Upper lobe of left lung (tissue), 6 donors: ENCODE measurements around the gene BABAM2. TPM values are rescaled to one million over a fixed set of nuclear protein-coding genes. Genes with fewer than 3 reads are reported as not detected.

ENCODE experiments used
- ATAC-seq, 2 donors: fragments of 200-7000 bp; cut with Tn5 transposase; one replicate each; pipeline ENCODE4 v1.9.1; 2022; ENCODE audit warnings: mild to moderate bottlenecking in 2 of 2, moderate library complexity in 2 of 2; ENCODE audit not compliant: low FRiP score in 2 of 2
- DNase-seq, 2 donors: peaks; one replicate each; pipeline ENCODE4 v3.0.0-alpha.2; 2019 to 2020
- H3K27ac ChIP-seq, 4 donors: fragments of 200-600 bp; sonication (generic); one replicate each; pipeline ENCODE4 v1.5.1; 2016 to 2019
- H3K27me3 ChIP-seq, 4 donors: fragments of 200-600 bp; sonication (generic); one replicate each; pipeline ENCODE4 v1.5.1; 2017 to 2019
- H3K36me3 ChIP-seq, 4 donors: fragments of 200-600 bp; sonication (generic); one replicate each; pipeline ENCODE4 v1.5.1; 2016 to 2019
- H3K4me1 ChIP-seq, 4 donors: fragments of 200-600 bp; sonication (generic); one replicate each; pipeline ENCODE4 v1.5.1; 2018 to 2019
- H3K4me3 ChIP-seq, 4 donors: fragments of 200-600 bp; sonication (generic); one replicate each; pipeline ENCODE4 v1.5.1; 2017 to 2019; ENCODE audit warnings: mild to moderate bottlenecking in 2 of 4, moderate library complexity in 1 of 4
- H3K9me3 ChIP-seq, 4 donors: fragments of 200-600 bp; sonication (generic); one replicate each; pipeline ENCODE4 v1.5.1; 2018 to 2019
- EP300 ChIP-seq, 4 donors: sonication (generic); formaldehyde crosslinking; IDR thresholded peaks; one replicate each; pipeline ENCODE4 v1.5.1; 2017; ENCODE audit warnings: antibody characterized with exemption in 4 of 4, control low read depth in 2 of 4
- POLR2A ChIP-seq, 4 donors: fragments of 450-650 bp; IDR thresholded peaks; one replicate each; pipeline ENCODE4 v1.5.1; 2016 to 2017; ENCODE audit warnings: antibody characterized with exemption in 4 of 4, mild to moderate bottlenecking in 2 of 4
- POLR2AphosphoS5 ChIP-seq, 2 donors: sonication (generic); formaldehyde crosslinking; IDR thresholded peaks; one replicate each; pipeline ENCODE4 v1.5.1; 2017; ENCODE audit warnings: antibody characterized with exemption in 2 of 2
- WGBS, 2 donors: methylation state at CpG; one replicate each; pipeline ENCODE4 v1.1.5; 2017 to 2018; 5-methylcytosine and 5-hydroxymethylcytosine counted together
- total RNA-seq, 6 donors: library from RNA; depleted of rRNA in 4 of 6; stranded (reverse); fragments of >200 nt in 4 of 6; gene quantifications; one replicate each; pipeline versions ENCODE4 v1.1.0 to v1.2.1, GENCODE V29; 2016 to 2021
- TF ChIP-seq, protein P1 (sequence below), 6 experiments: fragments of 450-650 bp in 4 of 6; fragments of 200-600 bp in 2 of 6; sonication (generic) in 2 of 6; IDR thresholded peaks; one replicate each; pipeline ENCODE4 v1.5.1; 2016 to 2019; ENCODE audit warnings: antibody characterized with exemption in 6 of 6
- donor health status: DM: no; HTN: no; CAD: no; lungs with moderate emphysema.
- donor health status: DM: no; HTN: yes; CAD: no; lungs with severe emphysema.

The BABAM2 gene
- total RNA-seq, 6 donors from 2014 or later: 23.0 to 44.0 (median 38.2) TPM

DNA sequence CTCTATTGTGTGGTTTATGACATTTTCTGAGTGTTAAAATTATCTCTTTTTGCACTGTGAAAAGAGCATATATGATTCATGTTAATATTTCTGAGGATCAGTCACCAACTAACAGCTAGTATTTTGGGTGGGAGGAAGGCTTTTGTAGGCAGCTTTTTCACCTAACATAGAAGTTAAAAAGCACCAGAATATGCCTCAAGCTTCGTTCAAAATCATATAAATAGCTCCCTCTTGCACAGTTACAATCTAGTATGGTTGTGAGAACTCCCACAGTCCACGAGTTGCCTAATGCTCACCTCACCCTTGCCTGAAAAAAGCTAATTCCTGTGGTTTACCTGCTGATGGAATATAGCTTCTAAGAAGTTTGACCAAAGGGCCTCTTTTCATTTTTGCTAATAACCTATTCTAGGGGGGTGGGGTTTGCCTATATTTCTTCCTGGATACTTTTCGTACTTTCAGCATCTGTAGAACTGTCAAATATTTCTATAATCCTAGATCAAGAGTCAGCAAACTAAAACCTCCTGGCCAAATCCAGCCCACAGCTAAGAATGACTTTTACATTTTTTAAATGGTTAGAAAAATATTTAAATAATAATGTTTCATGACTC lies 335.0 kb downstream of the BABAM2 start:
- TF ChIP-seq, protein P1, sequence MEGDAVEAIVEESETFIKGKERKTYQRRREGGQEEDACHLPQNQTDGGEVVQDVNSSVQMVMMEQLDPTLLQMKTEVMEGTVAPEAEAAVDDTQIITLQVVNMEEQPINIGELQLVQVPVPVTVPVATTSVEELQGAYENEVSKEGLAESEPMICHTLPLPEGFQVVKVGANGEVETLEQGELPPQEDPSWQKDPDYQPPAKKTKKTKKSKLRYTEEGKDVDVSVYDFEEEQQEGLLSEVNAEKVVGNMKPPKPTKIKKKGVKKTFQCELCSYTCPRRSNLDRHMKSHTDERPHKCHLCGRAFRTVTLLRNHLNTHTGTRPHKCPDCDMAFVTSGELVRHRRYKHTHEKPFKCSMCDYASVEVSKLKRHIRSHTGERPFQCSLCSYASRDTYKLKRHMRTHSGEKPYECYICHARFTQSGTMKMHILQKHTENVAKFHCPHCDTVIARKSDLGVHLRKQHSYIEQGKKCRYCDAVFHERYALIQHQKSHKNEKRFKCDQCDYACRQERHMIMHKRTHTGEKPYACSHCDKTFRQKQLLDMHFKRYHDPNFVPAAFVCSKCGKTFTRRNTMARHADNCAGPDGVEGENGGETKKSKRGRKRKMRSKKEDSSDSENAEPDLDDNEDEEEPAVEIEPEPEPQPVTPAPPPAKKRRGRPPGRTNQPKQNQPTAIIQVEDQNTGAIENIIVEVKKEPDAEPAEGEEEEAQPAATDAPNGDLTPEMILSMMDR (IDR thresholded peaks at IDR 0.05): no peak
- TF ChIP-seq EP300 (IDR thresholded peaks at IDR 0.05): no peak
- TF ChIP-seq POLR2AphosphoS5 (IDR thresholded peaks at IDR 0.05): no peak
- TF ChIP-seq POLR2A (IDR thresholded peaks at IDR 0.05): no peak
- Histone ChIP-seq H3K4me1 (peaks cover 0 to 8% (median 3%) of the 10 kb centered on the region in 4 donors), H3K36me3 (no peaks in the 10 kb centered on the region), H3K9me3 (no peaks in the 10 kb centered on the region), H3K27me3 (no peaks in the 10 kb centered on the region), H3K27ac (no peak overlapping the region), H3K4me3 (no peak overlapping the region)
- 61 to 87% methylated on average over 3 of the region's 3 CpGs for WGBS, 2 donors
- ATAC-seq: no peak
- DNase-seq: no peak

DNA sequence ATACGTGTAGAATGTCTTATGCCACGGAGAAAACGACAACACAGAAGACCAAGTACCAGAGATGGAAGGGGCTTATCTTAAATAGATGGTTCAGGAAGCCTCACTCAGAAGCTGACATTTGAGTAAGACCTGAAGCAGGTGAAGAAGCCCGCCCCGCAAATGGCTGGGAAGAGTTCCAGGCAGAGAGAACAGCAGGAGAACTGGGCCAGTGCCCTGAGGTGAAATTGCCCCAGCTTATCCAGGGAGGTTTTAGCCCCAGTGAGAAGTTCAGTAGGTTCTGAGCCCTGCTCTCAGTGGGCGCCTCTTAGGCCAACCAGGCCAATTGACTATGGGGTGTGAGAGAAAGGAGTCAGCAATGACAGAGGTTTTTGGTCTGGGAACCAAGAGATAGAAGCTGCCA lies 336.0 kb downstream of the BABAM2 start:
- no peaks in the 10 kb centered on the region for H3K36me3 ChIP-seq
- ATAC-seq (no peak), DNase-seq (no peak)
- no peaks in the 10 kb centered on the region for H3K9me3 ChIP-seq
- TF ChIP-seq POLR2AphosphoS5 (IDR thresholded peaks at IDR 0.05) (no peak), POLR2A (IDR thresholded peaks at IDR 0.05) (no peak), EP300 (IDR thresholded peaks at IDR 0.05) (no peak)
- TF ChIP-seq, protein P1 (IDR thresholded peaks at IDR 0.05): no peak
- H3K27ac ChIP-seq: no peak overlapping the region
- no peaks in the 10 kb centered on the region for H3K27me3 ChIP-seq
- WGBS, 2 donors: 95 to 98% methylated on average over 6 of the region's 6 CpGs
- no peak overlapping the region for H3K4me3 ChIP-seq
- peaks cover 0 to 8% (median 3%) of the 10 kb centered on the region in 4 donors for H3K4me1 ChIP-seq

- H3K4me3 ChIP-seq: no peak overlapping the region
- no peak for ATAC-seq
- WGBS, 2 donors: 82 to 88% methylated on average over 3 of the region's 3 CpGs
- H3K9me3 ChIP-seq: no peaks in the 10 kb centered on the region
- H3K36me3 ChIP-seq: no peaks in the 10 kb centered on the region
- no peak for DNase-seq
- H3K27me3 ChIP-seq: no peaks in the 10 kb centered on the region
- H3K4me1 ChIP-seq: peaks cover 0 to 9% (median 4%) of the 10 kb centered on the region in 4 donors
- no peak for TF ChIP-seq EP300 (IDR thresholded peaks at IDR 0.05)
- no peak overlapping the region for H3K27ac ChIP-seq
Measured at GRCh38 chr2:28227498-28227897, 337.0 kb downstream of the BABAM2 start.

- no peaks in the 10 kb centered on the region for H3K9me3 ChIP-seq
- WGBS, 2 donors: 52 to 84% methylated on average over 1 of the region's 1 CpG
- DNase-seq (no peak), ATAC-seq (no peak)
- no peak overlapping the region for H3K27ac ChIP-seq
- TF ChIP-seq, protein P1 (IDR thresholded peaks at IDR 0.05): no peak
- TF ChIP-seq POLR2A (IDR thresholded peaks at IDR 0.05) (no peak), EP300 (IDR thresholded peaks at IDR 0.05) (no peak)
- H3K4me3 ChIP-seq: no peak overlapping the region
- peaks cover 0 to 12% (median 7%) of the 10 kb centered on the region in 4 donors for H3K4me1 ChIP-seq
- H3K27me3 ChIP-seq: no peaks in the 10 kb centered on the region
- no peaks in the 10 kb centered on the region for H3K36me3 ChIP-seq
Measured at GRCh38 chr2:28228434-28228995, 338.0 kb downstream of the BABAM2 start.

- DNase-seq (no peak), ATAC-seq (no peak)
- Histone ChIP-seq H3K36me3 (no peaks in the 10 kb centered on the region), H3K4me3 (no peak overlapping the region), H3K27ac (no peak overlapping the region), H3K9me3 (no peaks in the 10 kb centered on the region), H3K27me3 (no peaks in the 10 kb centered on the region), H3K4me1 (peaks cover 0 to 9% (median 3%) of the 10 kb centered on the region in 4 donors)
- no peak for TF ChIP-seq POLR2AphosphoS5 (IDR thresholded peaks at IDR 0.05)
- TF ChIP-seq EP300 (IDR thresholded peaks at IDR 0.05): no peak
- TF ChIP-seq, protein P1 (IDR thresholded peaks at IDR 0.05): no peak
- no peak for TF ChIP-seq POLR2A (IDR thresholded peaks at IDR 0.05)
- WGBS, 2 donors: 72 to 82% methylated on average over 4 of the region's 4 CpGs
Measured at GRCh38 chr2:28231110-28231631, 340.6 kb downstream of the BABAM2 start.
